HG03439 (cell line): Measurements from ENCODE around the gene GRAMD1A.
"Not testable (repeated sequence)": the region's sequence is repeated elsewhere in the genome, so short reads cannot be mapped to it uniquely, and the experiment has no call there.

Experiments
- ATAC-seq: cut with Tn5 transposase; IDR thresholded peaks from one replicate; pipeline ENCODE4 v1.9.1; 2021; ENCODE audit warnings: mild to moderate bottlenecking, moderate library complexity; ENCODE audit not compliant: unreplicated experiment

The GRAMD1A gene

GRCh38 chr19:35051268-35051667 is 51.1 kb downstream of the GRAMD1A start:
- ATAC-seq: not testable (repeated sequence)

DNA sequence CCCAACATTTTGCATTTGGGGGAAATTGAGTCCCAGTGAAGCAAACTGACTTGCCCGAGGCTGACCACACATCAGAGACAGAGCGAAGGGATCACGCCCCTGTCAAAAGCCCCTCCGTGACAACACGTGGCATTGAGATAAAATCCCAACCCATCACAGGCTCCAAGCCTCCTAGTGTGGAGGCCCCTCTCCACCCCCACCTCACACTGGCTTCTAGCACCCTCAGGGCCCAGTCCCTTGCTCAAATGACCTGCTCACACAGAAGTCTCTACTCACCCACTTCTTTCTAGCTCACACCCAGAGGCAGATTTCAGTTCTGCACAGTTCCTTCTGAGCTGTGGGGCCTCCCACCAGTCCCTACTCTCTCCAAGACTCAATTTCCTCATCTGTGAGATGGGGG is 51.7 kb downstream of the GRAMD1A start:
- ATAC-seq: no peak

GRCh38 chr19:35052599-35053190 is 52.6 kb downstream of the GRAMD1A start:
- no peak for ATAC-seq

DNA sequence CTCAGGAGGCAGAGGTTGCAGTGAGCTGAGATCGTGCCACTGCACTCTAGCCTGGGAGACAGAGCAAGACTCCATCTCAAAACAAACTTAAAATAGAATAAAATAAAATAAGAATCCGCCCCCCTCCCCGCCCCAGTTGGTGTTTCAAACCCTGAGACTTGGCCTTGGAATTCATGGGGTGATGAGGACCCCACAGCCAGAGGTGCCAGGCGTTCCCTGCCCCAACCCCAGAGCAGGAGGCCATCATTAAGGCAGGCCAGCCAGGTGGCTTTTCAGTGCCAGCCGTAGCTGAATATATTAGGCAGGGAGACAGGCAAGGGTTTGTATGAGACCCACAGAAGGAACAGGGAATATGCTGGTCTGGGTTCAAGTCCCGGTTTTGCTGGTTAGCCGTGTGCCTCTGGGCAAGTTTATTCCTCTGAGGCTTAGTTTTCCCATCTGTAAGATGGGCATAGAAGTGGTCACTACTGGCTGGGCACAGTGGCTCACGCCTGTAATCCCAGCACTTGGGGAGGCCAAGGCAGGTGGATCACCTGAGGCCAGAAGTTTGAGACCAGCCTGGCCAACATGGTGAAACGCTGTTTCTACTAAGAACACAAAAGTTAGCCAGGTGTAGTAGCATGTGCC is 53.7 kb downstream of the GRAMD1A start:
- ATAC-seq: no peak

DNA sequence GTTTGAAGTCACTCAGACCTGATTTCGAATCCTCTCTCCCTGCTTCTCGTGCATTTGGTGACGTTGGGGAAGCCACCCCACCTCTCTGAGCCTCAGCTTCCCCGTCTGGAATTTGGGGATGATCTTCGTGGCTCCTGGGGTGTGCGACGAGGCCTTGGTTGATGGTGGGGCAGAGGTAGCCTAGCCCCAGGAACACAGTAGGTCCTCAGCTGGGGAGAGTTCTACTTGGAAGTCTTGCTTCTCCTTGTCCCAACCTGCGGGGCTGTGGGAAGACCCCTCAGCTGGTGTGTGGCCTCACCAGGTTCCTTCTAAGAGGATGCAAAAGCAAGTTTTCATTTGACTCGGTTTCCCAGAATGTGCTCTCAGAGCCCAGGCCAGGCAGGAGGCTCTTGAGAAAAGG is 54.5 kb downstream of the GRAMD1A start:
- ATAC-seq: no peak

GRCh38 chr19:35055715-35056179 is 55.6 kb downstream of the GRAMD1A start:
- ATAC-seq: no peak

DNA sequence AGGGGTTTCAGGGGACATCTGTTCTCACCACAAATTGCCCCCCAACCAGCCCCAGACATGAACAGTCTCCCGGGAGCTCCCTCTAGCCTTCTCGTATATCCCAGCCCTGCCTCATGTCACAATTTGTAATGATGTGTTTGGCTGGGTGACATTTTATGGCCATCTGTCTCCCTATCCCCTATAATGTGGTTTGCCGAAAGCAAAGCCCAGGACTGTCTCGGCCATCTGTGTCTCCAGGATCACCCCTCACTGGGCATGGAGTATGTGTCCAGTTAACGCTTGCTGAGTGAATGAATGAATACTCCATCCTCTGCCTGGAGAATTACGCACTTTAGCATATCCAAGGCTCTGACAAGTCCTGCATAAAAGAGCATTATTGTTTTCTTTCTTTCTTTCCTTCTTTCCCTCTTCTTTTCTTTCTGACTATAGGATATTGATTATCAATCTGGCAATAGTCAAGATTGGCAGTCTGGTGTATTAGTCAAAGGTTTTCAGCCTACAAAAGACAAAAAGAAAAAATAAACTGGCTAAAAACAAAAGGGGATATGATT is 56.5 kb downstream of the GRAMD1A start:
- no peak for ATAC-seq

DNA sequence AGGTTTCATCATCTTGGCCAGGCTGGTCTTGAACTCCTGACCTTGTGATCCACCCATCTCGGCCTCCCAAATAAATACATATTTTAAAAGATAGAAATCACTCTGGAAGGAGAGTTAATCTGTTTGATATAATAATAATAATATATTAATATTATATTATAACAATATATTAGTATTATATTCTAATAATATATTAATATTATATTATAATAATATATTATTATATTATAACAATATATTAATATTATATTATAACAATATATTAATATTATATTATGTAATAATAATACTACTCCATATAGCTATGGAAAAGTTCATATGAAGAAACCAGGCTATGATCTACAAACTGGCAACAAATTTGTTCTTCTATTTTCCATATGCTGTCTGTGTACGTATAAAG is 58.2 kb downstream of the GRAMD1A start:
- no peak for ATAC-seq

DNA sequence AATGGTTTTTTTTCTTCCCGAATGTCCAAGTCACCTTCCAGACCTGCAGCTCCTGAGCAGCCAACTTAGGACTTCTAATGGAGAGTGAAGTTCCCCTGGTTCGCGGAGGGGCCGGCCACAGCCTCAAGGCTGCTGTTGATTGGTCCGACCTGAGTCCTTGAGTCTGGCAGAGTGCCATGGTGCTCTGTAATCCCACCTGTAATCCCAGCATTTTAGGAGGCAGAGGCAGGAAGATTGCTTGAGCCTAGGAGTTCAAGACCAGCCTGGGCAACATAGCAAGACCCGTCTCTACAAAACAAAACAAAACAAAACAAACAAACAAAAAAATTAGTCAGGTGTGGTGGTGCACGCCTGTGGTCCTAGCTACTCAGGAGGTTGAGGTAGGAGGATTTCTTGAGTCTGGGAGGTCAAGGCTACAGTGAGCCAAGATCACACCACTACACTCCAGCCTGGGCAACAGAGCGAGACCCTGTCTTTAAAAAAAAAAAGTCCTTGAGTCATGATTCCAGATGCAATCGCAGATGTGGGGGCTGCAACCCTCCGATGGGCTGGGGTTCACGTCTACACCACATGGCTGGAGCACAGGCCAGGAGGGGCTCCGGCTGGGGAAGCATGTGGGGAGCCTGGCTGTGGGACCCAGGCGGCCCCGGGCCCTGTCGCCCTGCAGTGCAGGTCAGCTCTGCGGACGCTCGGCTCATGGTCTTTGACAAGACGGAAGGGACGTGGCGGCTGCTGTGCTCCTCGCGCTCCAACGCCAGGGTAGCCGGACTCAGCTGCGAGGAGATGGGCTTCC is 59.1 kb downstream of the GRAMD1A start:
- no peak for ATAC-seq

GRCh38 chr19:35059799-35060091 is 59.6 kb downstream of the GRAMD1A start:
- no peak for ATAC-seq

DNA sequence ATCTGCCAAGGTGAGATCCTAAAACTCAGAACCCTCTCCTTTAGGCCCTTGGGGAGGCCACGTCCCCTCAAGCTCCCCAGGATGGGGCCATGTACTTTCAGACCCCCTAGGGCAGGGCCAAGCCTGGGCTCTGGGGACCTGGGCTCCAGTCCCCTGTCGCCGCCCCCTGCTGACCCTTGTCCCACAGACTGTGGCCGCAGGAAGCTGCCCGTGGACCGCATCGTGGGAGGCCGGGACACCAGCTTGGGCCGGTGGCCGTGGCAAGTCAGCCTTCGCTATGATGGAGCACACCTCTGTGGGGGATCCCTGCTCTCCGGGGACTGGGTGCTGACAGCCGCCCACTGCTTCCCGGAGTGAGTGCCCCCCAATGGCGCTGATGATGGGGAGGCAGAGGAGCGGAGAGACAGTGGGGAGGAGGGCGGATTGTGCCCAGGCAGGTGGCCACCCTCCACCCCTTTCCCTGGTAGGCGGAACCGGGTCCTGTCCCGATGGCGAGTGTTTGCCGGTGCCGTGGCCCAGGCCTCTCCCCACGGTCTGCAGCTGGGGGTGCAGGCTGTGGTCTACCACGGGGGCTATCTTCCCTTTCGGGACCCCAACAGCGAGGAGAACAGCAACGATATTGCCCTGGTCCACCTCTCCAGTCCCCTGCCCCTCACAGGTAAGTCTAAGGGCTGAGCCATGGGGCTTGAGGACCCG is 60.2 kb downstream of the GRAMD1A start:
- no peak for ATAC-seq

- no peak for ATAC-seq
Observed at GRCh38 chr19:35061583-35062373, 61.7 kb downstream of the GRAMD1A start.

- no peak for ATAC-seq
Observed at GRCh38 chr19:35062942-35063341, 62.8 kb downstream of the GRAMD1A start.

GRCh38 chr19:35063940-35064818 is 64.1 kb downstream of the GRAMD1A start:
- ATAC-seq: no peak

DNA sequence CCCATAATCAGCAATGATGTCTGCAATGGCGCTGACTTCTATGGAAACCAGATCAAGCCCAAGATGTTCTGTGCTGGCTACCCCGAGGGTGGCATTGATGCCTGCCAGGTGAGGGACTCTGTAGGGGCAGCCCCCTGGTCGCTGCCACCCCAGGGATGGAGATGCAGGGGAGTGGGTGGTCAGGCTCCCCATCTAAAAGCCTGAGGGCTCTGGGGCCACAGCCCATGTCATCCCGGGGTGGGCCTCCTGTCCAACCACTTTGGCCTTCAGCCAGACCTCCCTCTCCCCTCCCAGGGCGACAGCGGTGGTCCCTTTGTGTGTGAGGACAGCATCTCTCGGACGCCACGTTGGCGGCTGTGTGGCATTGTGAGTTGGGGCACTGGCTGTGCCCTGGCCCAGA is 65.5 kb downstream of the GRAMD1A start:
- no peak for ATAC-seq

DNA sequence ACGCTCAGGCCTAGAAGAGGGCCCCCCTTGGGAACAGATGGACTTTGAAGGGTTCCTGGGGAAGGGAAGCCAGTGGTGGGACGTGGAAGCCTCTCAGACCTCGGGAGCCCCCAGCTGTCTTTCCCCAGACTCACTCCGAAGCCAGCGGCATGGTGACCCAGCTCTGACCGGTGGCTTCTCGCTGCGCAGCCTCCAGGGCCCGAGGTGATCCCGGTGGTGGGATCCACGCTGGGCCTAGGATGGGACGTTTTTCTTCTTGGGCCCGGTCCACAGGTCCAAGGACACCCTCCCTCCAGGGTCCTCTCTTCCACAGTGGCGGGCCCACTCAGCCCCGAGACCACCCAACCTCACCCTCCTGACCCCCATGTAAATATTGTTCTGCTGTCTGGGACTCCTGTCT is 66.0 kb downstream of the GRAMD1A start:
- ATAC-seq: no peak

GRCh38 chr19:35066691-35067563 is 66.8 kb downstream of the GRAMD1A start:
- peak; percentile 80 for ATAC-seq

DNA sequence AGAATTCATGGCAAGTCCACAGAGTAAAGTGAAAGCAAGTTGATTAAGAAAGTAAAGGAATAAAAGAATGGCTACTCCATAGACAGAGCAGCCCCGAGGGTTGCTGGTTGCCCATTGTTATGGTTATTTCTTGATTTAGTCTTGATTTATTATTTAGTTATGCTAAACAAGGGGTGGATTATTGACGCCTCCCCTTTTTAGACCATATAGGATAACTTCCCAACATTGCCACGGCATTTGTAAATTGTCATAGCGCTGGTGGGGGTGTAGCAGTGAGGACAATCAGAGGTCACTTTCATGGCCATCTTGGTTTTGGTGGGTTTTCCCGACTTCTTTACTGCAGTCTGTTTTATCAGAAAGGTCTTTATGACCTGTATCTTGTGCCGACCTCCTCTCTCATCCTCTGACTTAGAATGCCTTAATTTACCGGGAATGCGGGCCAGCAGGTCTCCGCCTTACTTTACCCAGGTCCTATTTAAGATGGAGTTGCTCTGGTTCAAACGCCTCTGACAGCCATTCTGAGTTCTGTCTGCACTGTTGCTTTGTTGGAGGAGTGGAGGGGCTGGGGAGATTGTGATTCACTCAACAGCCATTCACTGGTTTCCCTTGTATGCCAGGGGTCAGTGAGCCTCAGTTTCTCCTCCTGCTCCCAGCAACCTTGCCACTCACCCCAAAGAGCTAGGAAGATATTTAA is 69.0 kb downstream of the GRAMD1A start:
- ATAC-seq: no peak
